Neural progenitor cell (in vitro differentiated cells): ENCODE data around the gene CRY2. TPM values are rescaled to one million over a fixed set of nuclear protein-coding genes. Genes with fewer than 3 reads are reported as not detected.

Experiments
- DNase-seq: peaks from one replicate; pipeline ENCODE4 v3.0.0-alpha.2; 2016; ENCODE audit warnings: low spot score
- H2AFZ ChIP-seq: fragments of 200-600 bp; sonication (generic); replicated peaks from 2 replicates; pipeline ENCODE4 v1.6.1; 2016; ENCODE audit warnings: antibody characterized with exemption
- H3F3A ChIP-seq: fragments of 200-600 bp; sonication (generic); 2 replicates; pipeline ENCODE4 v1.6.1; 2016; ENCODE audit warnings: antibody characterized with exemption, low read depth
- H3K27ac ChIP-seq: fragments of 200-600 bp; sonication (generic); 2 replicates; pipeline ENCODE4 v1.5.1; 2016; ENCODE audit warnings: mild to moderate bottlenecking
- H3K27me3 ChIP-seq: fragments of 200-600 bp; sonication (generic); 2 replicates; pipeline ENCODE4 v1.6.1; 2016; ENCODE audit warnings: mild to moderate bottlenecking, moderate library complexity
- H3K36me3 ChIP-seq: fragments of 200-600 bp; sonication (generic); 2 replicates; pipeline ENCODE4 v1.5.1; 2016
- H3K4me1 ChIP-seq: fragments of 200-600 bp; sonication (generic); 2 replicates; pipeline ENCODE4 v1.6.1; 2016; ENCODE audit warnings: mixed run types
- H3K4me2 ChIP-seq: fragments of 200-600 bp; sonication (generic); 2 replicates; pipeline ENCODE4 v1.6.1; 2016
- H3K4me3 ChIP-seq: fragments of 200-600 bp; sonication (generic); 2 replicates; pipeline ENCODE4 v1.5.1; 2016
- H3K79me2 ChIP-seq: fragments of 200-600 bp; sonication (generic); 2 replicates; pipeline ENCODE4 v1.6.1; 2016; ENCODE audit warnings: low read depth
- H3K9ac ChIP-seq: fragments of 200-600 bp; sonication (generic); 2 replicates; pipeline ENCODE4 v1.6.1; 2016
- H3K9me3 ChIP-seq: fragments of 200-600 bp; sonication (generic); 2 replicates; pipeline ENCODE4 v1.5.1; 2016; ENCODE audit warnings: low read depth
- H4K20me1 ChIP-seq: fragments of 200-600 bp; sonication (generic); 2 replicates; pipeline ENCODE4 v1.6.1; 2016; ENCODE audit warnings: low read depth
- H3K27ac Mint-ChIP-seq: 3 replicates; pipeline ENCODE4 v1.8.0; 2021; ENCODE audit warnings: mixed read lengths
- H3K27me3 Mint-ChIP-seq: 2 replicates; pipeline ENCODE4 v1.8.0; 2022; ENCODE audit warnings: low read depth, mild to moderate bottlenecking, inconsistent platforms, moderate library complexity, mixed read lengths; ENCODE audit not compliant: insufficient read depth
- H3K36me3 Mint-ChIP-seq: 3 replicates; pipeline ENCODE4 v1.8.0; 2021; ENCODE audit warnings: mixed read lengths
- H3K4me1 Mint-ChIP-seq: 3 replicates; pipeline ENCODE4 v1.8.0; 2021; ENCODE audit warnings: mixed read lengths
- H3K4me3 Mint-ChIP-seq: 3 replicates; pipeline ENCODE4 v1.8.0; 2021; ENCODE audit warnings: mild to moderate bottlenecking, moderate library complexity, mixed read lengths
- H3K9me3 Mint-ChIP-seq: 3 replicates; pipeline ENCODE4 v1.8.0; 2020; ENCODE audit warnings: mixed read lengths
- CTCF ChIP-seq: fragments of 200-600 bp; sonication (generic); IDR thresholded peaks from 2 replicates; pipeline ENCODE4 v1.5.1; 2017; ENCODE audit warnings: antibody characterized with exemption, mild to moderate bottlenecking
- EZH2 ChIP-seq: fragments of 200-600 bp; sonication (generic); IDR thresholded peaks from 2 replicates; pipeline ENCODE4 v1.6.1; 2017; ENCODE audit warnings: antibody characterized with exemption, mild to moderate bottlenecking, moderate library complexity
- EZH2phosphoT487 ChIP-seq: fragments of 200-600 bp; sonication (generic); IDR thresholded peaks from 2 replicates; pipeline ENCODE4 v1.6.1; 2017; ENCODE audit warnings: antibody characterized with exemption
- total RNA-seq: library from RNA; depleted of rRNA; stranded (reverse); fragments of >200 nt; gene quantifications from 2 replicates; pipeline ENCODE4 v1.2.3, GENCODE V29; 2015; ENCODE audit warnings: low replicate concordance

CRY2 gene
- total RNA-seq, 1 donor from 2014 or later, result 15.8 TPM

GRCh38 chr11:45906965-45907611 is 59.8 kb downstream of the CRY2 start, which contains the start of gene FREY1:
Gene FREY1 (minus strand): TSS chr11:45907271. CDS start chr11:45907245, 26 bp downstream.
- Histone ChIP-seq H3F3A (peaks cover 4% of the 10 kb centered on the region), H3K9me3 (no peaks in the 10 kb centered on the region), H3K4me2 (no peak within 1 kb of the TSS), H3K79me2 (no peaks in the 10 kb centered on the region), H3K27me3 (no peaks in the 10 kb centered on the region), H2AFZ (no peak within 1 kb of the TSS), H3K4me3 (no peak within 1 kb of the TSS), H4K20me1 (peaks cover 7% of the 10 kb centered on the region), H3K9ac (no peak within 1 kb of the TSS), H3K36me3 (no peaks in the 10 kb centered on the region), H3K4me1 (no peaks in the 10 kb centered on the region), H3K27ac (no peak within 1 kb of the TSS)
- peaks cover 8% of the 10 kb centered on the region for H3K36me3 Mint-ChIP-seq
- peaks cover 16% of the 10 kb centered on the region for H3K27me3 Mint-ChIP-seq
- H3K4me3 Mint-ChIP-seq, result no peak within 1 kb of the TSS
- no peak for DNase-seq
- H3K27ac Mint-ChIP-seq, result peak within 1 kb of the TSS; percentile 57
- peaks cover 3% of the 10 kb centered on the region for H3K4me1 Mint-ChIP-seq
- no peak for TF ChIP-seq EZH2
- TF ChIP-seq EZH2phosphoT487, result no peak
- TF ChIP-seq CTCF, result no peak
- H3K9me3 Mint-ChIP-seq, result no peaks in the 10 kb centered on the region

- no peak overlapping the region for H3K4me2 ChIP-seq
- no peaks in the 10 kb centered on the region for H3K27me3 ChIP-seq
- no peaks in the 10 kb centered on the region for H3K9me3 Mint-ChIP-seq
- H3K27me3 Mint-ChIP-seq, result peaks cover 13% of the 10 kb centered on the region
- peaks cover 7% of the 10 kb centered on the region for H4K20me1 ChIP-seq
- no peak overlapping the region for H2AFZ ChIP-seq
- no peaks in the 10 kb centered on the region for H3K9me3 ChIP-seq
- peaks cover 8% of the 10 kb centered on the region for H3K36me3 Mint-ChIP-seq
- no peaks in the 10 kb centered on the region for H3K79me2 ChIP-seq
- H3K9ac ChIP-seq, result no peak overlapping the region
- no peak overlapping the region for H3K27ac Mint-ChIP-seq
- H3K36me3 ChIP-seq, result no peaks in the 10 kb centered on the region
- H3K4me1 ChIP-seq, result no peaks in the 10 kb centered on the region
- no peak overlapping the region for H3K4me3 ChIP-seq
- H3K4me1 Mint-ChIP-seq, result peaks cover 3% of the 10 kb centered on the region
- peaks cover 4% of the 10 kb centered on the region for H3F3A ChIP-seq
- H3K27ac ChIP-seq, result no peak overlapping the region
- H3K4me3 Mint-ChIP-seq, result no peak overlapping the region
- no peak for DNase-seq
- TF ChIP-seq EZH2, result no peak
- no peak for TF ChIP-seq CTCF
- no peak for TF ChIP-seq EZH2phosphoT487
Measured at GRCh38 chr11:45907911-45908370, 60.7 kb downstream of the CRY2 start.

GRCh38 chr11:45909594-45910475 is 62.6 kb downstream of the CRY2 start:
- H3K4me1 ChIP-seq, result no peaks in the 10 kb centered on the region
- peaks cover 7% of the 10 kb centered on the region for H4K20me1 ChIP-seq
- H3K9me3 ChIP-seq, result no peaks in the 10 kb centered on the region
- Mint-ChIP-seq H3K4me3 (no peak overlapping the region), H3K4me1 (peaks cover 3% of the 10 kb centered on the region), H3K9me3 (no peaks in the 10 kb centered on the region), H3K27ac (no peak overlapping the region), H3K36me3 (peaks cover 6% of the 10 kb centered on the region), H3K27me3 (peaks cover 11% of the 10 kb centered on the region)
- no peak overlapping the region for H3K4me3 ChIP-seq
- no peaks in the 10 kb centered on the region for H3K79me2 ChIP-seq
- no peak overlapping the region for H3K9ac ChIP-seq
- H3F3A ChIP-seq, result peaks cover 4% of the 10 kb centered on the region
- no peak overlapping the region for H3K4me2 ChIP-seq
- no peaks in the 10 kb centered on the region for H3K36me3 ChIP-seq
- no peak overlapping the region for H2AFZ ChIP-seq
- H3K27me3 ChIP-seq, result no peaks in the 10 kb centered on the region
- TF ChIP-seq CTCF (no peak), EZH2 (no peak), EZH2phosphoT487 (no peak)
- no peak for DNase-seq
- H3K27ac ChIP-seq, result no peak overlapping the region
